Stimulated activated CD4-positive, alpha-beta T cell treated with anti-CD3 and anti-CD28 coated beads, Interleukin-15, amount 100 ng/mL, for 48 hours (primary cell): ENCODE measurements around the gene BTC.
"Not testable (repeated sequence)": the region's sequence is repeated elsewhere in the genome, so short reads cannot be mapped to it uniquely, and the experiment has no call there.

Experiments used
- DNase-seq, 2 donors: peaks; one replicate each; pipeline ENCODE4 v3.0.0-alpha.2; 2020; ENCODE audit warnings: low read depth in 2 of 2

BTC gene

DNA sequence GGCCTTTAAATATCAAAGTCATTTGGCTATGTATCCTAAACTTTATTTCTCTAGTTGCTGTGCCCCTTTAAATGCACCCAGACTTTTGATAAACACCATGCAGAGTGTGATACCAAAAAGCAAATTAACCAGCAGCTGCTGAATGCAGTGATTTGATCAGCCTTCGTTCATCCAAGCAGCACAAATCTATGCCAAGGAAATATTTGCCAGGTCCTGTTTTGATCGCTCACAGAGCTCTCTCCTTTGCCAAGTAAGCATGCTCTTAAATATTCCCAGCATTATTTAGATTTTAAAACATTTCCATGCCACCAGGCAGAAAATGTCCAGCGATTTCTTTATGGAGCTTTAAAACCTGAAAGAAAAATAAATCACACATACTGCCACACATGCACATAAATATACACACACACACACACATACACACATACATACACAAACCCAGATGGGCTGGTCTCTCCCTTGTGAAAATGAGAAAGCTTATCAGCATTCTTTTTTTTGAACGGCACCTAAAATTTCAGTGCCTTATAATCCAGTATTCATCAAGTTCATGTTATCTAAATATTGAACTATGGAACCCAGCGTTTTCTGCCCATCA, 35.7 kb downstream of the BTC start:
- DNase-seq: no peak

DNA sequence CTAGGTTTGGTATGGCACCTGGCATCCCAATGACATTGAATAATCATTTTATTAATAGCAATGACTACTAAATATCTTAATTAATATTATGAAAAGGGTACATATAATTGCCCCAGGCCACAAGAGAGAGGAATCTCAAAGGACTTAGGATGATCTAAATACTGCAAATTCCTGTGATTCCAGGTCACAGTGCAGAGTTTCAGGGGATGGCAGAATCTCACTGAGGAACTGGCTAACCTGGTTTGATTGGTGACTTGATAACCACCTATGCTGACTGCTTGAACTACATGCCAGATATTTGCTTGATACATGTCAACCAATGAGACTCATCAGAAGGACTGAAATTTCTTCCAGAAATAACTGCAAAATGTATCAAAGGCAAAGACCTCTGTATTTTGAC, 37.2 kb downstream of the BTC start:
- DNase-seq: no peak

DNA sequence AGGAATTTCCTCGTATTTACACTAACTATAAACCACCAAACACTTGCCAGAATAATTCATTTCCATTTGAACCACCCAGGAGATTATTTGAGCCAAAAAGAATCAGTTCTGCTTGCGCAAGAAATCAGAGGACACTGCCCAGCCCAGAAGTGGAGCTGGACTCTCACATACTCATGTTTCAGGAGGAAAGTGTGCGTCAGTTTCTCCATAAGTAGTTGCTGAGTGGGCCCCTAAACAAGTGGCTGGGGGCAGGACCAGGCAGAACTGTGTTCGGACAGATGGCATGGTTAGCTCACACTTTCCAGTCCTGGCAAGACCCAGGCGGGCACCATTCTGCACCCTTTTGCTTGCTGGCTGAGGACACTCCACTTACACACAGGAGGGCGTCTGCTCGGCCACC, 38.8 kb downstream of the BTC start:
- no peak for DNase-seq

DNA sequence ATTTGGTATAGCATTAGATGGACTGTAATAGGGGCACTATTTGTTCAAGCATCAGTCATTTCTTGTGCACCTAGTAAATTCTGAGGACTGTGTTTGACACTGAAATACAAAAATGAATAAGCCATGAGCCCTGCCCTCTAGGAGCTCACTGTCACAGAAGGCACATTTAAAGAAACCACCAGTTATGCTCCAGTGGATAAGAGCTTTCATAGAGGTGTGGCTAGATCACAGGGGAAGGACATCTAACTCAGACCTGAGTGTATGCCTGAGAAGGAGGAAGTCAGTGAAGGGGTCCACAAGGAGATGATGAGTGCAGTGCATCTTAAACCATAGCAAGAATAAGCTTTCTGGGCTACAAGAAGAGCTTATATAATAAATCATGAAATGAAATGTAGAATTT, 40.1 kb downstream of the BTC start:
- DNase-seq: no peak

DNA sequence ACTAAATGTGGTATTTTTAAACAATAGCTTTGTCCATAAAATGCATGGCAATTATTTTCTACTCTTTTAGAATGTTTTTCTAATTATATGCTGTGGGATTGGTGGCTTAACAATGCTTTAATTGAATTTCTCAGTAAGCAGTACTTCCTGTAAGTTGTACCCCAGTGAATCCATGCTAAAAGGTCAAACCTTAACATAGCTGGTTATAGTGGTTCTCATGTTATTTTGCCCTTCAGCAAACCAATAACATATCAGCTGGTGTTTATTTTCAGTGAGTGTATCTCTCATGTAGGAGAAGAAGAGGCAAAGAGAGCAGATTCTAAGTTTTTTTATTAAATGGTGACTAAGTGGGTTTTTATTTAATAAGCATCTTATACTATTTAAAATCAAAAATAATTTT, 41.5 kb downstream of the BTC start:
- DNase-seq: no peak

DNA sequence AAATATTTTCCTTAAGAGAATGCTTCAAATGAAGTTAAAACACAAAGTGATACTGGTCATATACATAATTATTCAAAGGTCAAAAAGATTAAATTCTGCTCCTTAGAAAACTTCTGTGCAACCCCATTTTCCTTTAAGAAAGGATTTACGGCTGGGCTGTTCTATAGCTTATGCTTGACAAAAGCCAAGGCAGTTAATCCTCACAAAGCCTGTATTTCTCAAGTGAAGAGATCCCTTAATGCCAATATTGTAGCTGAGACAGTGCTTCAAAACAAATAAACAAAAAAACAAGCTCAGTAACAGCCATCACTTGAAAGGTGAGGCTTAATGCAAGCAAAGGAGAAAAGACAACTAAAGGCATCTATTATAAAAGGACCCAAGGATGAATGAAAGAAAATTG, 42.5 kb downstream of the BTC start:
- DNase-seq: no peak

DNA sequence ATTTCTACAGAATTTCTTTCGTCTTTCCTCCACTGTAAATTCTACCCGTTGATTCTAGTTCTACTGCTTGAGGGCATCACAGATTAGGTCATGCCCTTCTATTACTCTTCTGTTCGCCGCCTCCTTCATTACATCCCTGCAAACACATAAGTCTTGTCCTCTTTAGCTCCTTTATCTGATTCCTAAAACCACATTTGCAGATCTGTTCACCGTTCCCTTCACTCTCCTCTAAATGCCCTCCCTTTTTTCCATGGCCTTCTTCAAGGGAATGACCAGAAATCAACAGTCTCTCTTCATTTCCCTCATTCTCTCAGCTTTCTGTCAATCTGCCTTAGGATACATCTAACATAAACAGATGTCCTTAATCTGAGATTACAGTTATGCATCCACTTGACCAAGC, 43.1 kb downstream of the BTC start:
- no peak for DNase-seq

DNA sequence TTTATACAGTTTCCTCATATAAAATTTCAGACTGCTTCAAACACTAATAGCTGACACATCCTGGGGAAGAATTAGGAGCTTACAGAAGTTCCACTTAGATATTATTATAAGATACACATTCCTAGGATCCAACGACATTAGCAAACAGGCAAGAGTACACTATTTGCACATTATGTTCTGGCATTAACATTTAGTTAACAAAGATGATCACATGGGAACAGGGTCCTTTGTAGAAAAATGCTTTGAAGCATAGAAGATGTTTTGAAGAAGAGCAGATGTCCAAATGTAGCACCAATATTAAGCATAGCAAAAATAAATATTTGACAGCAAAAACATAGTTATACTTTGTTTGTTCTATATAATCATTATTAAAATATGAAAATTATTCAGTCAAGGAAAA, 52.1 kb downstream of the BTC start:
- no peak for DNase-seq

DNA sequence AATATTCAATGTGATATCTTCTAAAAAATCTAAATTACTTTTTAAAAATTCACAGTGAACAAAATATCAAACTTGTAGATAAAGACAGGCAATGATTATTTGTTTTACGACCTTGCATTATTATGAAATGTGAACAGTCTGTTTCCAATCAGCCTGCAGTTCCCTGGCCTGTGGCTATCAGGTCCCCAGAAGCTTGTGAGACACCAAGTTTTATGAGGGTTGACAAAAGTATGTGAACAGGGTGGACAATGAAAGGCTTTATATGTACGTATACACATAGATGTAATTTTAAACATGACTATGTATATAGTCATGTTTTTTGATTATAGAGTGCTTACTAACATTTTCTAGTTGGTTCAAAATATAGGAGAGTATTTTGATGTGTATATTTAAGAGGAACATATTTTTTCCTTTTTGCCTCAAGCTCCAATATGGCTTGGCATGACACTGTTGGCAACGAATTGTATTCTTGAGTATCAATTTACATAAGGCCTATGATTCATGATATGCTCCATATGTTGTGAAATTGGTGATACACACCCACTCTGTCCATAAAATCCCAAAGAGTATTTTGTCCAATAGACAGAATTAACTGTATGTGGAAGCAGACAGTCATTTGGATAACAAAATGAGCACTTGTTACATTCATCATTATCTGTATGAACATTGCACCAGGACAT, 55.7 kb downstream of the BTC start:
- no peak for DNase-seq

DNA sequence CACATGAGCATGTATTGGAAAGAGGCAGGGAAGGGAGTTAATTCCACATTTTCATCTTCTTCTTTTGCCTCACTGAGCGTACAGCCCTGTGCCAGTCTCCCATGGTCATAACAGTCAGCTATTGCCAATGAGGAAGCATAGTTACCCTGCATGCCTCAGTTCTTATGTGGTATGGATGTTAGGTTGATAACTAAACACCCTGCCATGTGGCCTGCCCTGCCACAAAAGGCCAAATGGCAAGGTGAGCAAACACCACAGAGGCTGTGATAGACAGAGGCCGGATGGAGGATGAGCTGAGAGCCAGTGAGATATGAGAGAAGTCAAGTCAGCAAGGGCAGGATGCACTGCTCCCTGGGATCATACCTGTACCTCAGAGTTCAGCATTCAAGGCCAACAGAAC, 59.3 kb downstream of the BTC start:
- no peak for DNase-seq

DNA sequence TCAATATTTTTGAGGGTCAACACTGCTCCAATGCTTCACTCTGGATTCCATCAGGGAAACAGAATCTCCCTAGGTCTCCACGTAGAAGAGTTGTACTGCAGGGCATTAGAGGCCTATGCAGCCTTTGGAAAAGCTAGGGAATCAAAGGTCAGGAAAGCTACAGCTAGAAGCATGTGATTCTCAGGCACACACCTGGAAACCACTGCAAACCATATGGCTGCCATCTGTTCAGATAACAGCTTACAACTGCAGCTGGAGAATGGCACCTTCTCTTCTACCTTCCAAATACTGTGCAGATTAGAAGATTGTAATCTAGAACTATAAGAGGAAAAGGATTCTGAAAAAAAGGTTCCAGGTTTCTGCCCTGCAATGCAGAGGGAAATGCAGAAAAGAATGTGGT, 60.6 kb downstream of the BTC start:
- DNase-seq: no peak

DNA sequence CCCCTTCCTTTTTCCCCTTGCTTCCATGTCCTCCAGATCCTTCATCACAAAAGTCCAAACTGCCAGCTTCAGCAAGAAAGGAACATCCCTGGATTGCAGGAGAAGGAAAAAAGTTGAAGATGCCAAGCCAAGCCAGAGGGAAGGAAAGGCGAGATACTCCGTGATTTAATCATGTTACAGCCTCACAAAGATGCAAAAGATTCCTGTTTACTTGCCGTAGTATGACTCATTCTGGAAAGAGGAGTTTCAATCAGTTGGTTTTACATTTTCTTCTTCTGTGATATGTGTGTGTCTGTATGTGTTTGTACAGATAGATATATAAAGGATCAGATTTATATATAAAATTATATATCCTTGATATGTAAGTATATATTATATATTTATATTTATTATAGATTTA, 69.3 kb downstream of the BTC start:
- DNase-seq: no peak

DNA sequence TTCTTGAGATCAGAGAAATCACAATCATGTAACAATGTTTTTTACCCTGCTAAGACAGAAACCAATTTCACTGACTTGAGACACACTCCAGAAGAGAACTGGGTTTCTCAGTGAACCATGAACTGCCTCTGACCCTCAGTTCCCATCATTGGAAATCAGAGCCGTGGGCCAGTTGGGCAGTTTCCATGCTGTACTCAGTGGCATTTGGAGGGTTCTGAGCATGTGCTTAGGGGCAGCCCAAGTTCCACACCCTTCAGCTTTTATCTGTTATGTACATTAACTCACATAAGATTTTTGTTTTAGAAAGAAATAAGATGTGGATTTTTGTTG, 77.9 kb downstream of the BTC start:
- DNase-seq: no peak

DNA sequence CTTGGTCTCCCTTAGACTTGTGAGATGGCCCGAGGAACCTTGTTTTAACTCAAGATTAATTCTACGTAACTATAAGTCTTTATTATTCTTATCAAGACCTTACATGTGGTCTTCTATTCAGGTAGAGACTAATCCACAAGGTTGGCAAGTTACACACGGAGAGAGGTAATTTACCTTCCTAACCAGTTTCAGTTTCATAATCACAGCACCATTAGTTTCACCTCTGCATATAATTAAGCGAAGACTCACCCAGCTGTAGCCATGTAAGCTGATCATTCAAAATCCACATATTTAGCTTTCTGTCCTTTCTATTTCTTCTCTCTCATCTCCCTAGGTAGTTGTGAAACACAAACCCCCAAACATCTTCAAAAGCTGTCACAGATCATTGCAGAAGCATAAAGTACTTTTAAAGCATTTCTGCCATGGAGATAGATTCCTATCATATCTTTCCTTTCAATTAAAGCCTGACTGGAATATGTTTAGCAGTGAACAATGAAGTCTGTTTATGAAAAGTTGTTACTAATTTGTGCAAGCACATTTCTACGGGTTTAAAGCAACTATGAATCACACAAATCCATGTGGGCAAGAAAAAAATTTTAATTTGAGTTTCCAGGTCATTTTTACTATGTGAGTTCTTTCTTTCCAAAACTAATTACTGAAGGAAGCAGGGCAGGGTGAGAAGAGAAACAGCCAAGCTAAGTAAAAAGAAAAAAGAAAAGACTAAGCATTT, 78.5 kb downstream of the BTC start:
- DNase-seq: no peak

DNA sequence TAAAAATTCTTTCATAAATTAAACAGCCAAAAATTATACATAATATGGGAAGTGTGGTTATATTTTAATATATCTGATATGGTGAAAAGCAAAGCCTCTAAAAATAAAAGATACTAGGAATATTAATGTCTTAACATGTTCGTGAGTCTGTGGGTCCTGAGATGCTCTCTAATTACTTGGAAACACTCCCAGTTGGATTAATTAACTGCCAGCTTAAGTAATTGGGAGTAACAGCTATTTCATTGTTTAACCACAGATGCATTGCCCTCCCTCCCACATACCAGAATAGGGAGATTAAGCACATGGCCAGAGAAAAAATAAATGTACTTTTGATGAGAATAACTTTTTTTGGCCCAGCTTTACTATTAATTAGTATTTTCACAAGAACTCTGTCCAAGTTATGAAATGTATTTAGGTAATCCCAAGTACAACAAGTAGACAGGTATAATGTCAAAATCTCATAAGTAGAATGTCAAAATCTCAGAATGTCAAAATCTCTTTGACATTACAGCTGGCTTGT, 79.7 kb downstream of the BTC start:
- no peak for DNase-seq

DNA sequence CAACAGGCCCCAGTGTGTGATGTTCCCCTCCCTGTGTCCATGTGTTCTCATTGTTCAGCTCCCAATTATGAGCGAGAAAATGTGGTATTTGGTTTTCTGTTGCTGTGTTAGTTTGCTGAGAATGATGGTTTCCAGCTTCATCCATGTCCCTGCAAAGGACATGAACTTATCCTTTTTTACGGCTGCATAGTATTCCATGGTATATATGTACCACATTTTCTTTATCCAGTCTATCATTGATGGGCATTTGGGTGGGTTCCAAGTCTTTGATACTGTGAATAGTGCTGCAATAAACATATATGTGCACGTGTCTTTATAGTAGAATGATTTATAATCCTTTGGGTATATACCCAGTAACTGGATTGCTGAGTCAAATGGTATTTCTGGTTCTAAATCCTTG, 86.2 kb downstream of the BTC start:
- DNase-seq: not testable (repeated sequence)
